SK-N-SH treated with all-trans-retinoic acid at 6 μM for 48 hours (cell line): ENCODE data around the gene NYAP2.

Experiments used
- ISL1 ChIP-seq: fragments of 250-450 bp; sonication (Bioruptor Pico); IDR thresholded peaks from 2 replicates; pipeline ENCODE4 v2.1.2; 2022; ENCODE audit warnings: mild to moderate bottlenecking, moderate library complexity
- ZFP30 ChIP-seq: fragments of 450-650 bp; formaldehyde crosslinking; IDR thresholded peaks from 2 replicates; pipeline ENCODE4 v1.5.0; 2022; ENCODE audit warnings: mild to moderate bottlenecking, moderate library complexity
- TF ChIP-seq, protein P1 (sequence below): fragments of 250-450 bp; sonication (Bioruptor Pico); IDR thresholded peaks from 2 replicates; pipeline ENCODE4 v1.5.1; 2020; ENCODE audit warnings: low read depth, mild to moderate bottlenecking, moderate library complexity
- TF ChIP-seq, protein P2 (sequence below): fragments of 250-450 bp; sonication (Bioruptor Pico); IDR thresholded peaks from 2 replicates; pipeline ENCODE4 v1.8.0; 2020; ENCODE audit warnings: mild to moderate bottlenecking, moderate library complexity, borderline replicate concordance

DNA sequence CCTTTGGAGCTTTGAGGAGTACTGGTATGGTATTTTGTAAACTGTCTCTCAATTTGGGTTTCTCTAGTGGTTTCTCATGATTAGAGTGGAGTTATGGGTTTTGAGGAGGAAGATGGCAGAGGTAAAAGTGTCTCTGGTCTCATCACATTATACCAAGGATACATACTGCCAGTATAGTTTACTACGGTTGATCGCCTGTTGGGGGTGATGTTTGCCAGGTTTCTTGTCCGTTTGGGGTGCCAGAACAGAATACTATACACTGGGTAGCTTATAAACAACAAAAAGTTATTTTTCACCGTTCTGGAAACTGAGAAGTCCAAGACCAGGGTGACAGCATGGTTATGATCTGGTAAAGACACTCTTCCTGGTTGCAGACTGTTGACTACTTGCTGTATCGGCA lies 293.7 kb downstream of the NYAP2 start:
- TF ChIP-seq, protein P1, sequence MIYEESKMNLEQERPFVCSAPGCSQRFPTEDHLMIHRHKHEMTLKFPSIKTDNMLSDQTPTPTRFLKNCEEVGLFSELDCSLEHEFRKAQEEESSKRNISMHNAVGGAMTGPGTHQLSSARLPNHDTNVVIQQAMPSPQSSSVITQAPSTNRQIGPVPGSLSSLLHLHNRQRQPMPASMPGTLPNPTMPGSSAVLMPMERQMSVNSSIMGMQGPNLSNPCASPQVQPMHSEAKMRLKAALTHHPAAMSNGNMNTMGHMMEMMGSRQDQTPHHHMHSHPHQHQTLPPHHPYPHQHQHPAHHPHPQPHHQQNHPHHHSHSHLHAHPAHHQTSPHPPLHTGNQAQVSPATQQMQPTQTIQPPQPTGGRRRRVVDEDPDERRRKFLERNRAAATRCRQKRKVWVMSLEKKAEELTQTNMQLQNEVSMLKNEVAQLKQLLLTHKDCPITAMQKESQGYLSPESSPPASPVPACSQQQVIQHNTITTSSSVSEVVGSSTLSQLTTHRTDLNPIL (CRISPR knock-in tag): no peak
- TF ChIP-seq, protein P2, sequence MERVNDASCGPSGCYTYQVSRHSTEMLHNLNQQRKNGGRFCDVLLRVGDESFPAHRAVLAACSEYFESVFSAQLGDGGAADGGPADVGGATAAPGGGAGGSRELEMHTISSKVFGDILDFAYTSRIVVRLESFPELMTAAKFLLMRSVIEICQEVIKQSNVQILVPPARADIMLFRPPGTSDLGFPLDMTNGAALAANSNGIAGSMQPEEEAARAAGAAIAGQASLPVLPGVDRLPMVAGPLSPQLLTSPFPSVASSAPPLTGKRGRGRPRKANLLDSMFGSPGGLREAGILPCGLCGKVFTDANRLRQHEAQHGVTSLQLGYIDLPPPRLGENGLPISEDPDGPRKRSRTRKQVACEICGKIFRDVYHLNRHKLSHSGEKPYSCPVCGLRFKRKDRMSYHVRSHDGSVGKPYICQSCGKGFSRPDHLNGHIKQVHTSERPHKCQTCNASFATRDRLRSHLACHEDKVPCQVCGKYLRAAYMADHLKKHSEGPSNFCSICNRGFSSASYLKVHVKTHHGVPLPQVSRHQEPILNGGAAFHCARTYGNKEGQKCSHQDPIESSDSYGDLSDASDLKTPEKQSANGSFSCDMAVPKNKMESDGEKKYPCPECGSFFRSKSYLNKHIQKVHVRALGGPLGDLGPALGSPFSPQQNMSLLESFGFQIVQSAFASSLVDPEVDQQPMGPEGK (CRISPR knock-in tag): no peak
- TF ChIP-seq ZFP30 (CRISPR knock-in tag) (no peak), ISL1 (CRISPR knock-in tag) (no peak)
